GM23338 (cell line): ENCODE results near the gene COMP. TPM values are rescaled to one million over a fixed set of nuclear protein-coding genes. Genes with fewer than 3 reads are reported as not detected.

Experiments used
- ATAC-seq: fragments of 200-7000 bp; cut with Tn5 transposase; 3 replicates; pipeline ENCODE4 v1.9.1; 2020
- DNase-seq: peaks from one replicate; pipeline ENCODE4 v3.0.0-alpha.2; 2015; ENCODE audit warnings: low spot score
- H2AFZ ChIP-seq: fragments of 200-600 bp; sonication (generic); 2 replicates; pipeline ENCODE4 v1.8.0; 2016; ENCODE audit warnings: antibody characterized with exemption, mild to moderate bottlenecking, moderate library complexity
- H3F3A ChIP-seq: fragments of 200-600 bp; sonication (generic); replicated peaks from 2 replicates; pipeline ENCODE4 v1.8.0; 2017; ENCODE audit warnings: antibody characterized with exemption, mixed run types, low read depth
- H3K27ac ChIP-seq: fragments of 200-600 bp; sonication (generic); 2 replicates; pipeline ENCODE4 v1.6.1; 2016; ENCODE audit warnings: low read depth
- H3K27me3 ChIP-seq: fragments of 200-600 bp; sonication (generic); 2 replicates; pipeline ENCODE4 v1.8.0; 2016; ENCODE audit warnings: mild to moderate bottlenecking, mixed run types, moderate library complexity; ENCODE audit not compliant: insufficient read depth
- H3K36me3 ChIP-seq: fragments of 200-600 bp; sonication (generic); 2 replicates; pipeline ENCODE4 v1.8.0; 2016; ENCODE audit warnings: mild to moderate bottlenecking; ENCODE audit not compliant: insufficient read depth
- H3K4me1 ChIP-seq: fragments of 200-600 bp; sonication (generic); 2 replicates; pipeline ENCODE4 v1.8.0; 2016; ENCODE audit warnings: mild to moderate bottlenecking, moderate library complexity; ENCODE audit not compliant: insufficient read depth
- H3K4me2 ChIP-seq: fragments of 200-600 bp; sonication (generic); 2 replicates; pipeline ENCODE4 v1.7.1; 2017; ENCODE audit warnings: mixed run types
- H3K4me3 ChIP-seq: fragments of 200-600 bp; sonication (generic); 2 replicates; pipeline ENCODE4 v1.6.1; 2016; ENCODE audit warnings: mixed run types
- H3K79me2 ChIP-seq: fragments of 200-600 bp; sonication (generic); replicated peaks from 2 replicates; pipeline ENCODE4 v1.8.0; 2017; ENCODE audit warnings: mild to moderate bottlenecking; ENCODE audit not compliant: insufficient read depth
- H3K9me2 ChIP-seq: fragments of 200-600 bp; sonication (generic); 2 replicates; pipeline ENCODE4 v1.8.0; 2017; ENCODE audit not compliant: insufficient read depth
- H4K20me1 ChIP-seq: fragments of 200-600 bp; sonication (generic); replicated peaks from 2 replicates; pipeline ENCODE4 v1.8.0; 2017; ENCODE audit warnings: mild to moderate bottlenecking; ENCODE audit not compliant: insufficient read depth
- H3K27ac Mint-ChIP-seq: 2 replicates; pipeline ENCODE4 v1.8.0; 2020; ENCODE audit warnings: inconsistent platforms, mild to moderate bottlenecking, moderate library complexity, mixed read lengths
- H3K27me3 Mint-ChIP-seq: 3 replicates; pipeline ENCODE4 v1.8.0; 2022; ENCODE audit warnings: low read depth, mild to moderate bottlenecking, moderate library complexity, mixed read lengths, inconsistent platforms; ENCODE audit not compliant: insufficient read depth, poor library complexity
- H3K36me3 Mint-ChIP-seq: 3 replicates; pipeline ENCODE4 v1.8.0; 2021; ENCODE audit warnings: low read depth, mild to moderate bottlenecking, inconsistent platforms, moderate library complexity, mixed read lengths
- H3K4me1 Mint-ChIP-seq: 3 replicates; pipeline ENCODE4 v1.8.0; 2020; ENCODE audit warnings: mild to moderate bottlenecking, inconsistent platforms, mixed read lengths
- H3K4me3 Mint-ChIP-seq: 3 replicates; pipeline ENCODE4 v1.8.0; 2021; ENCODE audit warnings: moderate library complexity, mild to moderate bottlenecking, inconsistent platforms, mixed read lengths
- H3K9me3 Mint-ChIP-seq: 3 replicates; pipeline ENCODE4 v1.8.0; 2020; ENCODE audit warnings: moderate library complexity, mild to moderate bottlenecking, inconsistent platforms, mixed read lengths
- CREB1 ChIP-seq: fragments of 250-450 bp; sonication (Bioruptor Pico); IDR thresholded peaks from 2 replicates; pipeline ENCODE4 v1.5.0; 2020; ENCODE audit warnings: low read depth, mild to moderate bottlenecking, moderate library complexity
- CTCF ChIP-seq, 2 experiments: fragments of 200-600 bp in 1 of 2; sonication (generic) in 1 of 2; conservative IDR thresholded peaks; 2 replicates each; pipeline versions ENCODE4 v1.5.1 to v1.6.1; 2016 to 2017; ENCODE audit warnings: antibody characterized with exemption in 2 of 2, low read depth in 2 of 2, mild to moderate bottlenecking in 2 of 2, moderate library complexity in 1 of 2
- EZH2phosphoT487 ChIP-seq: fragments of 200-600 bp; sonication (generic); IDR thresholded peaks from one replicate; pipeline ENCODE4 v1.8.1; 2018; ENCODE audit warnings: antibody characterized with exemption; ENCODE audit not compliant: unreplicated experiment
- JUNB ChIP-seq: IDR thresholded peaks from one replicate; pipeline ENCODE4 v1.6.1; 2016; ENCODE audit warnings: antibody characterized with exemption; ENCODE audit not compliant: unreplicated experiment
- NANOG ChIP-seq: IDR thresholded peaks from 2 replicates; pipeline ENCODE4 v1.6.1; 2016; ENCODE audit warnings: antibody characterized with exemption, borderline replicate concordance
- POLR2AphosphoS5 ChIP-seq: IDR thresholded peaks from 2 replicates; pipeline ENCODE4 v1.6.1; 2016; ENCODE audit warnings: antibody characterized with exemption, low read depth
- STAT1 ChIP-seq: IDR thresholded peaks from one replicate; pipeline ENCODE4 v1.6.1; 2016; ENCODE audit warnings: antibody characterized with exemption; ENCODE audit not compliant: unreplicated experiment
- polyA plus RNA-seq: library from polyadenylated mRNA; unstranded; fragments of >200 nt; fragmentation: Nextera tagmentation; extraction: Ambion mirVana; gene quantifications from 2 replicates; pipeline ENCODE4 v1.2.1, GENCODE V29; 2016
- total RNA-seq: library from RNA; depleted of rRNA; stranded (reverse); fragments of >200 nt; shearing (Covaris generic); gene quantifications from 2 replicates; pipeline ENCODE4 v1.2.3, GENCODE V29; 2014

The COMP gene
- total and polyA plus RNA-seq, 2 experiments from 2014 or later: 0.58 to 0.63 TPM

GRCh38 chr19:18772620-18773587 lies 18.2 kb downstream of the COMP start:
- H3K4me2 ChIP-seq: no peak overlapping the region
- no peak overlapping the region for H3K4me3 ChIP-seq
- peaks cover 8% of the 10 kb centered on the region for H4K20me1 ChIP-seq
- peak; percentile 4 for DNase-seq
- no peaks in the 10 kb centered on the region for H3K9me3 Mint-ChIP-seq
- no peak overlapping the region for H3K4me3 Mint-ChIP-seq
- H3K4me1 ChIP-seq: no peaks in the 10 kb centered on the region
- TF ChIP-seq STAT1 (no peak), POLR2AphosphoS5 (0 out of 2 replicates have a peak, but pooled peaks have one; percentile 23), CTCF (conservative IDR thresholded peaks at IDR 0.05; ENCODE audit: low read depth in 2 of 2) (peak in 1 of 2 experiments; percentile 31; a peak in 1 of 4 replicates), NANOG (no peak)
- no peaks in the 10 kb centered on the region for H3K36me3 ChIP-seq
- H3K27me3 Mint-ChIP-seq: peaks cover 59% of the 10 kb centered on the region
- no peaks in the 10 kb centered on the region for H3F3A ChIP-seq
- H2AFZ ChIP-seq: no peak overlapping the region
- H3K36me3 Mint-ChIP-seq: no peaks in the 10 kb centered on the region
- no peaks in the 10 kb centered on the region for H3K9me2 ChIP-seq
- no peak overlapping the region for H3K27ac Mint-ChIP-seq
- no peak for ATAC-seq
- no peaks in the 10 kb centered on the region for H3K79me2 ChIP-seq
- H3K27ac ChIP-seq: no peak overlapping the region
- H3K4me1 Mint-ChIP-seq: no peaks in the 10 kb centered on the region
- H3K27me3 ChIP-seq: peaks cover 84% of the 10 kb centered on the region

GRCh38 chr19:18771328-18772242 lies 19.5 kb downstream of the COMP start:
- Mint-ChIP-seq H3K4me1 (no peaks in the 10 kb centered on the region), H3K9me3 (no peaks in the 10 kb centered on the region), H3K4me3 (no peak overlapping the region), H3K27me3 (peaks cover 59% of the 10 kb centered on the region), H3K27ac (no peak overlapping the region), H3K36me3 (no peaks in the 10 kb centered on the region)
- no peak overlapping the region for H3K4me3 ChIP-seq
- TF ChIP-seq EZH2phosphoT487 (no peak), CREB1 (CRISPR knock-in tag) (no peak), POLR2AphosphoS5 (no peak), STAT1 (no peak), JUNB (no peak), CTCF (conservative IDR thresholded peaks at IDR 0.05; ENCODE audit: low read depth in 2 of 2) (peak; percentile 50 to 73)
- no peak overlapping the region for H2AFZ ChIP-seq
- H3K27me3 ChIP-seq: peaks cover 91% of the 10 kb centered on the region
- H4K20me1 ChIP-seq: peaks cover 8% of the 10 kb centered on the region
- no peaks in the 10 kb centered on the region for H3K36me3 ChIP-seq
- no peaks in the 10 kb centered on the region for H3K4me1 ChIP-seq
- H3K79me2 ChIP-seq: no peaks in the 10 kb centered on the region
- H3K9me2 ChIP-seq: no peaks in the 10 kb centered on the region
- ATAC-seq: peak; percentile 57
- H3F3A ChIP-seq: no peaks in the 10 kb centered on the region
- H3K4me2 ChIP-seq: no peak overlapping the region
- peak; percentile 70 for DNase-seq
- H3K27ac ChIP-seq: no peak overlapping the region
